GM18517 (cell line): Measurements from ENCODE around the gene MS4A3.
"Not testable (repeated sequence)": the region's sequence is repeated elsewhere in the genome, so short reads cannot be mapped to it uniquely, and the experiment has no call there.

Experiments used
- ATAC-seq: cut with Tn5 transposase; IDR thresholded peaks from one replicate; pipeline ENCODE4 v1.9.1; 2021; ENCODE audit warnings: mild to moderate bottlenecking, moderate library complexity; ENCODE audit not compliant: unreplicated experiment

Gene MS4A3

DNA sequence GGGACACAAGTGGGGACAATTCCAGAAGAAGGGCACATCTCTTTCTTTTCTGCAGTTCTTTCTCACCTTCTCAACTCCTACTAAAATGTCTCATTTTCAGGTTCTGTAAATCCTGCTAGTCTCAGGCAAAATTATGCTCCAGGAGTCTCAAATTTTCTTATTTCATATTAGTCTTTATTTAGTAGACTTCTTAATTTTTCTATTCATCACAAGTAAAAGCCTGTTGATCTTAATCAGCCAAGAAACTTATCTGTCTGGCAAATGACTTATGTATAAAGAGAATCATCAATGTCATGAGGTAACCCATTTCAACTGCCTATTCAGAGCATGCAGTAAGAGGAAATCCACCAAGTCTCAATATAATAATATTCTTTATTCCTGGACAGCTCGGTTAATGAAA is 31.9 kb downstream of the MS4A3 start, which contains the start of gene MS4A2:
Gene MS4A2, plus strand, starts transcription at position 301 of the 400 bp plus-strand sequence. CDS start 102 bp downstream, outside the sequence.
- ATAC-seq, result no peak

DNA sequence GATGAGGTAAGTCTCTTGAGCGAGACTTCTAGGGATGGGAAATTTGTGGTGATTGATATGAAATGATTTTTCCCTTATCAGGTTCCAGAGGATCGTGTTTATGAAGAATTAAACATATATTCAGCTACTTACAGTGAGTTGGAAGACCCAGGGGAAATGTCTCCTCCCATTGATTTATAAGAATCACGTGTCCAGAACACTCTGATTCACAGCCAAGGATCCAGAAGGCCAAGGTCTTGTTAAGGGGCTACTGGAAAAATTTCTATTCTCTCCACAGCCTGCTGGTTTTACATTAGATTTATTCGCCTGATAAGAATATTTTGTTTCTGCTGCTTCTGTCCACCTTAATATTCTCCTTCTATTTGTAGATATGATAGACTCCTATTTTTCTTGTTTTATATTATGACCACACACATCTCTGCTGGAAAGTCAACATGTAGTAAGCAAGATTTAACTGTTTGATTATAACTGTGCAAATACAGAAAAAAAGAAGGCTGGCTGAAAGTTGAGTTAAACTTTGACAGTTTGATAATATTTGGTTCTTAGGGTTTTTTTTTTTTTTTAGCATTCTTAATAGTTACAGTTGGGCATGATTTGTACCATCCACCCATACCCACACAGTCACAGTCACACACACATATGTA is 39.1 kb downstream of the MS4A3 start:
- no peak for ATAC-seq

DNA sequence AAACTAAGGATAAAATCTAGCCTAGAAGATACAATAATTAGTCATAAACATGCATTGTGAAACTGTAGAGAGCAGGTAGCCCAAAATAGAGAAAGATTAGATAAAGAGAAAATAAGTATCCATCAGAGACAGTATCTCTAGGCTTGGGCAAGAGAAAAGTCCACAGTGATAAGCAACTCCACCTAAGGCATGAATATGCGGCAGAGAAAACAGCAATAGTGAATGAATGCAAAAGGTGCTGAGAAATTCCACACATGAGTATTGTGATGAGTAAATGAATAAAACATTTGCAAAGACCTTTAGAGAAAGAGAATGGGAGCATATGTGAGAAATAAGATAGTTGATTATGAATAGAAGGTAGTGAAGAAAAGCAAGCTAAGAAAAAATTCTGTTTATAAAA is 40.7 kb downstream of the MS4A3 start:
- no peak for ATAC-seq

DNA sequence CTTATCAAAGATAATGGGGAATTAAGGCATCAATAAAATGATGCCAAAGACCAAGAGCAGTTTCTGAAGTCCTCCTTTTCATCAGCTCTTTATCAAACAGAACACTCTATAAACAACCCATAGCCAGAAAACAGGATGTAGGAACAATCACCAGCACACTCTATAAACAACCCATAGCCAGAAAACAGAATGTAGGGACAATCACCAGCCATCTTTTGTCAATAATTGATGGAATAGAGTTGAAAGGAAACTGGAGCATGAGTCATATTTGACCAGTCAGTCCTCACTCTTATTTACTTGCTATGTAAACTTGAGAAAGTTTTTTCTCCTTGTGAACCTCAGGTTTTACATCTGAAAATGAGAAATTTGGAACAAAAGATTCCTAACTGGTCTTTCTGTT is 42.0 kb downstream of the MS4A3 start:
- ATAC-seq, result no peak

DNA sequence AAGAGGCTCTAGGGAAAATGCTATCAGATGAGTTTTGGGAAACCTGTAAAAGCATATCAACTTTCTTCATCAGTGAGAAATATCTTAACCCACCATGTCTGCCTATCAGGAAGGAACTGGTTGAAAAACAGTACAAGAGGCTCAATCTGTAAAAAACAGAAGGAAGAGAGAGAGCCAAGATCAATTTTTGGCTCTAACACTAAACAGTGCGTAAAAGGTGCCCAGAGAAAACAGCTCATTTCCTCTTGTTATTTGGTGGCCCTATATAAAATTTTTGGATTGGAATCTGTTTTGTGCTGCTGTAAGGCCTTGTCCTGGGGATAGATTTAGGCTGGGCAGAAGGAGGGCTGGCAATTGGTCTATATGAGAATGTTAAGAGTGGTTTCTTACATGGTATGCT is 44.1 kb downstream of the MS4A3 start:
- ATAC-seq, result no peak

DNA sequence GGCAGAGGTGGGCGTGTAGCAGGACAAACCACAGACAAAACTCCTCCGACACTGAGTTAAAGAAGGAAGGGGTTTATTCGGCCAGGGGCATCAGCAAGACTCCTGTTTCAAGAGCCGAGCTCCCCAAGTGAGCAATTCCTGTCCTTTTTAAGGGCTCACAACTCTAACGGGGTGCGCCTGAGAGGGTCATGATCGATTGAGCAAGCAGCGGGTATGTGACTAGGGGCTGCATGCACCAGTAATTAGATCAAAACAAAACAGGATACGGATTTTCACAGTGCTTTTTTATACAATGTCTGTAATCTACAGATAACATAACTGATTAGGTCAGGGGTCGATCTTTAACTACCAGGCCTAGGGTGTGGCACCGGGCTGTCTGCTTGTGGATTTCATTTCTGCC is 44.9 kb downstream of the MS4A3 start:
- ATAC-seq, result not testable (repeated sequence)

DNA sequence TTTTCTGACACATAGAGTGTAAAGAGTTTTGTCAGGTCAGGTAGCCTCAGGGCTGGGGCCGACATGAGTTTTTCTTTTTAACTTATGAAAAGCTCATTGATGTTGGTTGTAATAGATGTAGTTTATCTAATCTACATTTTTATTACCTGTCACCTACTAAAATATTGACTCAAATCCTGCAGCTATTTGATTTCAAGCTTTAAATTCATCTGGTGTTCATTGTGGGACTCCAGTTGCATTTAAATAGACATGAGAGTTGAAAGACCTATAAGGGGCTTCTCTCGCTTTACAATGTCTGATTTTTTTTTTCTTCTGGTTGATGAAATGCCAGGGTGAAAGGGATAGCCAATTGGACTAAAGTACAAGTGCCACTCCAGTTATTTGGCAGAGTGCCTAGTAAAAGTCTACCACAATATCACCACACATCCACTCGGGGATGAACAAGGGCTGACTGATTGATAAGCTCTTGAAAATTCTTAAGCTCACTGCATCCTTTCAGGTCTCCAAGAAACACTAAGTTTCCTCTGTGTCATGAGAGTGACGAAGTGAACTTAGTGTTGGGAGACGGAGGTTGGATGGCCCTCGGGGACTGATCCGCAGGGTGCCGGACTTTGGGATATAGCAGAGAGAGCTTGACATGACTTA is 48.1 kb downstream of the MS4A3 start:
- ATAC-seq, result not testable (repeated sequence)

DNA sequence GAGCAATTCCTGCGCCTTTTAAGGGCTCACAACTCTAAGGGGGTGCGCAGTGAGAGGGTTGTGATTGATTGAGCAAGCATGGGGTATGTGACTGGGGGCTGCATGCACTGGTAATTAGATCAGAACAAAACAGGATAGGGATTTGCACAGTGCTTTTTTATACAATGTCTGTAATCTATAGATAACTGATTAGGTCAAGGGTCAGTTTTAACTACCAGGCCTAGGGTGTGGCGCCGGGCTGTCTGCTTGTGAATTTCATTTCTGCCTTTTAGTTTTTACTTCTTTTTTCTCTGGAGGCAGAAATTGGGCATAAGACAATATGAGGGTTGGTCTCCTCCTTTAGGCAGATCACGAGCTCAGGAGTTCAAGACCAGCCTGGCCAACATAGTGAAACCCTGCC is 52.2 kb downstream of the MS4A3 start:
- not testable (repeated sequence) for ATAC-seq

DNA sequence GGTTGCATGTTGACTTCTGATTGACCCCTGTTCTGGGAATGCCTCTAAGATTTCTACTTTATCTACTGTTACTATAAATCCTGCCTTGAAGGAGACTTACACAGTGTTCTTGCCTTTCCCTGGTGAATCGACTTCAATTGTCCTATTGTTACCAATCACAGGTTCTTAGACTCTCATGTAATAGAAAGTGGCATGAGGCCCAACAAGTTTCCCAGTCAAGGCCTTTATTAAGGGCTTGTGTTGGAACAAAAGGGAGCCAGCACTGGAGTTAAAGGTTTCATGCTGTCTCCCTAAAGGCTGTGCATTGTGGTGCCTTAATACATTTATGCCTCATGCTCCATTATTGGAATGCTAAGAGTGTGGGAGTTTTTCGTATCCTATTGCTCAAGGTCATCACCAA is 55.3 kb downstream of the MS4A3 start:
- no peak for ATAC-seq

DNA sequence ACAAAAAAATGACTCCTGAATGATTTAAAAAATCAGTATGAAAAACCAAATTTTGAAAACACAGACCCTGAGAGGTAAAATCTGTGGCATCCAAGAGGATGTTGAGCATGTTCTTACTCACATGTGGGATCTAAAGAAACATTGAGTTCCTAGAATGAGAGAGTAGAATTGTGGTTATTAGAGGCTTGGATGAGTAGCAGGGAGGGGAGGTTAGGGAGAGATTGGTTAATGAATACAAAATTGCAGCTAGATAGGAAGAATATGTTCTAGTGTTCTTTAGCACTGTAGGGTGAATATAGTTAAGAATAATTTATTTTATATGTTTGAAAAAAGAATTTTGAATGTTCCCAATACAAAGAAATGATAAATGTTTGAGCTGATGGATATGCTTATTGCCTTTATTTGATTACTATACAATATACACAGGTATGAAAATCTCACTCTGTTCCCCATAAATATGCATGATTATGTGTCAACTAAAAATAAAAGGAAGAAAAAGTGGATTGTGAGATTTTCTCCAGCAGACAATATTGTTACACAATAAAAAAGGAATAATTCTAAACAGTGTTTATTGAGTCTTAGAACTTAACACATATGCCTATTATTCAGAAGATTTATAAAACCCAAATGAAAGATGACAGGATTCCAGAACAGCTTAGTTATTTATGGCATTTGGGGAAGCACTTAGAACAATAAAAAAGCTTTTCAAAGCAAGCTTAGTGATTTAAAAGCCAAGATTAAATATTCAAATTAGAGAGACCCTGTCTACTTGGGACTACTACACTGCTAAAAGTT is 60.7 kb downstream of the MS4A3 start:
- no peak for ATAC-seq

DNA sequence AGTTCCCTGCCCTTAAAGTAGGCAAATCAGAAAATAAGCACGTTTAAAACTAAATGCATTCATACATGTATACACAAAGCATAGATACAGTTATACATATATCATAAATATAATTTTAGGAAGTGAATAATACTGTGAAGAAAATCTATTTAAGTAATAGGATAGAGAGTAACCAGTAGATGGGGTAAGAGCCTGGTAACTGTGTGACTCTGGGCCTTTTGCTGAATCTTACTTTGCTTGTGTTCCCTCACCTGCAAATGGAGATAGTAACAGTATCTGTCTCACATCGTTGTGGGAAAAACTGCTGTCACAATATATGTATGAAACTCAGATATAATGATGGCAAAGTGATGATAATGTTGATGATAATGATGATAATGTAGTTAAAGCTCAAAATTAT is 61.9 kb downstream of the MS4A3 start:
- ATAC-seq, result no peak

DNA sequence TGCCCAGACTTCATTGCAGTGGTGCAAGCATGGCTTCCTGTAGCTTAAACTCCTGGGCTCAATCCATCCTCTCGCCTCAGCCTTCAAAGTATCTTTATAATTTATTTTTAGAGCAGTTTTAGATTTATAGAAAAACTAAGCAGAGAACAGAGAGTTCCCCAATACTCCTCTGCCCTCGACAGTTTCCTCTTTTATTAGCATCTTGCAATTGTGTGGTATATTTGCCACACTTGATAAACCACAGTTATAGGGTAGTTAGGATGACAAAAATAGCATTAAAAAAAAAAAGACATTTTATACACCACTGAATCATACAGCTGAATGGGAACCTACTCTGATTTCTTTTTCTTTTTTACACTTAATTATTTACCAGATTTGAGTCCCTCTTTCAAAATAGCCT is 63.2 kb downstream of the MS4A3 start:
- no peak for ATAC-seq
